ENCODE measurements around the gene RNF25.

The RNF25 gene

DNA sequence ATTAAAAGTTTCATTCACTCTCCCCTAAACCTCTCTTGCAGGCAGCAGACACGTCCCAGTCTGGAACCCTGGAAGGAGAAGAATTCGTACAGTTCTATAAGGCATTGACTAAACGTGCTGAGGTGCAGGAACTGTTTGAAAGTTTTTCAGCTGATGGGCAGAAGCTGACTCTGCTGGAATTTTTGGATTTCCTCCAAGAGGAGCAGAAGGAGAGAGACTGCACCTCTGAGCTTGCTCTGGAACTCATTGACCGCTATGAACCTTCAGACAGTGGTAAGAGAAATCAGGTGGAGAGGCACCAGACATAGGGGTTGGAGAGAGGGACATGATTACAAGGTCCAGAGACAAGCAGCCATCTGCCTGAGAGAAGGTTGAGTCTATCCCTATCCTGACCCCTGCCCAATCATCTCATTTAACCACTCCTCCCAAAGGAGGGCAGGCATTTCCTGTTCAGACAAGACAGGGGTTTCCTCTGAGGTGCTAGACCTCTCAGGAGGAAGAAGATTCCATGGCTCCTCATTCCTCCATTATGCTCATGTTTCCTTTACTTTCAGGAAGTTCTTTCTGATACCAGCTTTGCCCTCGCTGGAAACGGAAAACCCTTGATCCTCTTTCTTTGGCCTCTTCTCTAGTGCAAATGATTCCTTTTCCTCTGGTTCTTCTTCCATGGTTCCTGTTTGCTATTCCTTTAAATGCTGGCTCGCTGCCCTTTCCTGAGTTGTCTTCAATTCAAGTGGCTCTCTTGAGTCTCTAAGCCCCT lies 49.0 kb downstream of the RNF25 start:
- DNase-seq, result no peak

DNA sequence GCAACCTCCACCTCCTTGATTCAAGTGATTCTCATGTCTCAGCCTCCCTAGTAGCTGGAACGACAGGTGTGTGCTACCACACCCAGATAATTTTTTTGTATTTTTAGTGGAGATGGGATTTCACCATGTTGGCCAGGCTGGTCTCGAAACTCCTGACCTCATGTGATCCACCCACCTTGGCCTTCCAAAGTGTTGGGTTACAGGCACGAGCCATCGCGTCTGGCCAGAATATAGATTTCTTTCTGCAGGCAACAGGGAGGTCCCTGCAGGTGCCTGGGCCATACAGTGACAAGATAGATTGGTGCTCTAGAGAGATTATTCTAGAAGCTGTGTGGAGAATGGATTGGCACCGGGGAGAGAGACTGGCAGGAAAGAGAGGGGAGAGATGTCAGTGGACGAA lies 50.8 kb downstream of the RNF25 start:
- DNase-seq, result no peak

DNA sequence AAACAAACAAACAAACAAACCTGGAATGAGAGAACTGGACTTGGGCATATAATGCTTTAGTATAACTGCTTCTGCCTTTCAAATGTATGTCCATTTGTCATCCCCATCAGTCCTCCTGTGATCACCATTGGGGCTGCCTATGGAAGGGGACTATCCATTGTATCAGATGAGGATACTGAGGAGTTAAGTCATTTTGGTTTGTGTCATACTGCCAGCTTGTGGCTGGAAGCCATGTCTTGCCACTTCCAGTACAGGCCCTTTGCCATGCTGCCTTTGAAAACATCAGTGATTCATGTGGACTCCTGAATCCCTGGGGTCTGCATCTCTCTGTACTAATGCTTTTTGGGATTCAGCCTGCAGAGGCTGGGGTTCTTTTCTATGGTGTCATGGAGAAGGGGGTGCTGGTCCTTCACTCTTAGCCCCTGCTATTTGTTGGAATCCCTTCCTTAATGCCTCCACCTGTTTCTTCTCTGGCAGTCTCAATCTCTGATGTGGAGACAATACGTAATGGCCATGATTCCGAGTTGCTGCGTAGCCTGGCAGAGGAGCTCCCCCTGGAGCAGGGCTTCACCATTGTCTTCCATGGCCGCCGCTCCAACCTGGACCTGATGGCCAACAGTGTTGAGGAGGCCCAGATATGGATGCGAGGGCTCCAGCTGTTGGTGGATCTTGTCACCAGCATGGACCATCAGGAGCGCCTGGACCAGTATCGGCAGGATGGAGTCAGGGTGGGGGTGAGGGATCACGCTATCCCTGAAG lies 53.5 kb downstream of the RNF25 start:
- no peak for DNase-seq

DNA sequence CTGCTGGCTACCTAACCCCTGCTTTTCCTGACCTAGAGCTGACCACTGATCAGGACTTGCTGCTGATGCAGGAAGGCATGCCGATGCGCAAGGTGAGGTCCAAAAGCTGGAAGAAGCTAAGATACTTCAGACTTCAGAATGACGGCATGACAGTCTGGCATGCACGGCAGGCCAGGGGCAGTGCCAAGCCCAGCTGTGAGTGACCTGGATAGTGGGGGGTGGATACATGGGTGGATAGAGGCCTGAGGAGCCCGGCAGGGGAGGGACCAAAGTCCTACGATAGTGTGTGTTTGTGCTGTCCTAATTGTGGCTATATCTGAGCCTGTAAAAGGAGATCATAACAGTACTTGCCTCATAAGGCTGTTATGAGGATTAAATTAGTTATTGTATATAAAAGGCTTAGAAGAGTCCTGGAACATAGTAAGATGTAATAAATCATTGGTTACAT lies 55.9 kb downstream of the RNF25 start:
- DNase-seq, result no peak
